DOHH2 (cell line): ENCODE data around the gene TNS1.

Source experiments
- H3F3A ChIP-seq: fragments of 200-600 bp; sonication (generic), shearing (Covaris generic); 2 replicates; pipeline ENCODE4 v1.6.0; 2016; ENCODE audit warnings: antibody characterized with exemption, mild to moderate bottlenecking; ENCODE audit not compliant: control insufficient read depth, insufficient read depth
- H3K27ac ChIP-seq: fragments of 200-600 bp; sonication (generic); 2 replicates; pipeline ENCODE4 v1.5.1; 2014; ENCODE audit warnings: low read depth, mild to moderate bottlenecking, low read length, moderate library complexity
- H3K27me3 ChIP-seq: fragments of 200-600 bp; sonication (generic); 2 replicates; pipeline ENCODE4 v1.6.1; 2014; ENCODE audit warnings: mild to moderate bottlenecking, low read length, mixed read lengths; ENCODE audit not compliant: control insufficient read depth
- H3K36me3 ChIP-seq: fragments of 200-600 bp; sonication (generic); 2 replicates; pipeline ENCODE4 v1.6.1; 2014; ENCODE audit warnings: mild to moderate bottlenecking, low read length, moderate library complexity, mixed read lengths; ENCODE audit not compliant: control insufficient read depth
- H3K4me1 ChIP-seq: fragments of 200-600 bp; sonication (generic); 2 replicates; pipeline ENCODE4 v1.6.1; 2014; ENCODE audit warnings: mild to moderate bottlenecking, low read length, mixed read lengths; ENCODE audit not compliant: control insufficient read depth
- H3K4me2 ChIP-seq: fragments of 200-600 bp; sonication (generic); 2 replicates; pipeline ENCODE4 v1.6.0; 2014; ENCODE audit warnings: mild to moderate bottlenecking, low read length, moderate library complexity
- H3K4me3 ChIP-seq: fragments of 200-600 bp; sonication (generic); 2 replicates; pipeline ENCODE4 v1.5.1; 2014; ENCODE audit warnings: mild to moderate bottlenecking, low read length, mixed read lengths
- H3K79me2 ChIP-seq: fragments of 200-600 bp; sonication (generic); 2 replicates; pipeline ENCODE4 v1.6.1; 2014; ENCODE audit warnings: mild to moderate bottlenecking, low read length, mixed read lengths; ENCODE audit not compliant: control insufficient read depth
- H3K9me2 ChIP-seq: fragments of 200-600 bp; sonication (generic); replicated peaks from 2 replicates; pipeline ENCODE4 v1.6.1; 2014; ENCODE audit warnings: mild to moderate bottlenecking, low read length, mixed read lengths; ENCODE audit not compliant: control insufficient read depth
- H3K9me3 ChIP-seq: fragments of 200-600 bp; sonication (generic); 2 replicates; pipeline ENCODE4 v1.6.1; 2014; ENCODE audit warnings: antibody characterized with exemption, low read length, mixed read lengths; ENCODE audit not compliant: control insufficient read depth, insufficient read depth
- H4K20me1 ChIP-seq: fragments of 200-600 bp; sonication (generic); 2 replicates; pipeline ENCODE4 v1.6.0; 2014; ENCODE audit warnings: low read depth, mild to moderate bottlenecking, antibody characterized with exemption, low read length, moderate library complexity; ENCODE audit not compliant: control insufficient read depth, insufficient read depth
- EZH2phosphoT487 ChIP-seq: fragments of 200-600 bp; sonication (generic); IDR thresholded peaks from 2 replicates; pipeline ENCODE4 v1.6.1; 2017; ENCODE audit warnings: borderline replicate concordance, mild to moderate bottlenecking, antibody characterized with exemption, low read length, moderate library complexity, mixed read lengths
- TF ChIP-seq, protein P1 (sequence below): fragments of 200-600 bp; sonication (generic); IDR thresholded peaks from one replicate; pipeline ENCODE4 v1.5.1; 2014; ENCODE audit warnings: antibody characterized with exemption, mild to moderate bottlenecking, low read depth, low read length; ENCODE audit not compliant: poor library complexity, severe bottlenecking

The TNS1 gene

DNA sequence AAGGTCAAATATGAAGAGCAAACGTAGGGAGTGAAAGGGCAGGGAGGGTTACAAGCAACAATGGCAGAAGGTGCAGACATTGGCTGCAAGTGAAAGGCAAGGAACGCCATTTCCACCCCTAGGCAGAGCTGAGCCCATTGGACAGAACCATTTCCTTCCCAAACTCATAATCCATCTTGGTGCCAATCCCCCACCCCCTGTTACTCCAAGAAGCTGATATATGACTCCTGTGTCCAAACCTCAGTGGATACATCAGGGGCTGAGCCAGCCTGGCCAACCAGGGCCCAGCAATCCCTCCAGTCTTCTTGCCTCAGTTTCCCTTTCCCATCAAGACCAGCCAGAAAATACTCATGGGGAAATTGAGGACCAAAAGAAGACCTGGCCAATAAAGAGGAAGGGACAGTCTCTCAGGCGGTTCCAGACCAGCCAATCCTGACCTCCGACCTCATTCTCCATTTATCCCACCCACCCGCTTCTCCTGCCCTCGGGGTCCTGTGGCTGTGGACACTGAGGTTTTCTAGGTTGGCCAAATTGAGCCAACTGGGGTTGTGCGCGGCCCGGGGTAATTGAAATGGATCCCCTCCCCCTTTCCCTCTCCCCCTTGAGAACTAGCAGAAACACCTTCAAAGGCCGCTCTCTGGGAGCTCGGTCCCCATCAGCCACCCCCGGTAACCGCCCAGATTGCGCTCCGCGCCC, 24.8 kb downstream of the TNS1 start:
- no peaks in the 10 kb centered on the region for H3F3A ChIP-seq
- H3K27ac ChIP-seq: no peak overlapping the region
- peaks cover 3% of the 10 kb centered on the region; the same call in 1 of the 2 replicates for H3K27me3 ChIP-seq
- H3K4me2 ChIP-seq: no peak overlapping the region
- no peaks in the 10 kb centered on the region for H3K4me1 ChIP-seq
- no peaks in the 10 kb centered on the region for H3K9me3 ChIP-seq
- H3K9me2 ChIP-seq: no peaks in the 10 kb centered on the region
- H4K20me1 ChIP-seq: no peaks in the 10 kb centered on the region
- TF ChIP-seq, protein P1, sequence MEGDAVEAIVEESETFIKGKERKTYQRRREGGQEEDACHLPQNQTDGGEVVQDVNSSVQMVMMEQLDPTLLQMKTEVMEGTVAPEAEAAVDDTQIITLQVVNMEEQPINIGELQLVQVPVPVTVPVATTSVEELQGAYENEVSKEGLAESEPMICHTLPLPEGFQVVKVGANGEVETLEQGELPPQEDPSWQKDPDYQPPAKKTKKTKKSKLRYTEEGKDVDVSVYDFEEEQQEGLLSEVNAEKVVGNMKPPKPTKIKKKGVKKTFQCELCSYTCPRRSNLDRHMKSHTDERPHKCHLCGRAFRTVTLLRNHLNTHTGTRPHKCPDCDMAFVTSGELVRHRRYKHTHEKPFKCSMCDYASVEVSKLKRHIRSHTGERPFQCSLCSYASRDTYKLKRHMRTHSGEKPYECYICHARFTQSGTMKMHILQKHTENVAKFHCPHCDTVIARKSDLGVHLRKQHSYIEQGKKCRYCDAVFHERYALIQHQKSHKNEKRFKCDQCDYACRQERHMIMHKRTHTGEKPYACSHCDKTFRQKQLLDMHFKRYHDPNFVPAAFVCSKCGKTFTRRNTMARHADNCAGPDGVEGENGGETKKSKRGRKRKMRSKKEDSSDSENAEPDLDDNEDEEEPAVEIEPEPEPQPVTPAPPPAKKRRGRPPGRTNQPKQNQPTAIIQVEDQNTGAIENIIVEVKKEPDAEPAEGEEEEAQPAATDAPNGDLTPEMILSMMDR: no peak
- TF ChIP-seq EZH2phosphoT487: no peak
- no peaks in the 10 kb centered on the region for H3K79me2 ChIP-seq
- no peak overlapping the region for H3K4me3 ChIP-seq
- no peaks in the 10 kb centered on the region for H3K36me3 ChIP-seq

DNA sequence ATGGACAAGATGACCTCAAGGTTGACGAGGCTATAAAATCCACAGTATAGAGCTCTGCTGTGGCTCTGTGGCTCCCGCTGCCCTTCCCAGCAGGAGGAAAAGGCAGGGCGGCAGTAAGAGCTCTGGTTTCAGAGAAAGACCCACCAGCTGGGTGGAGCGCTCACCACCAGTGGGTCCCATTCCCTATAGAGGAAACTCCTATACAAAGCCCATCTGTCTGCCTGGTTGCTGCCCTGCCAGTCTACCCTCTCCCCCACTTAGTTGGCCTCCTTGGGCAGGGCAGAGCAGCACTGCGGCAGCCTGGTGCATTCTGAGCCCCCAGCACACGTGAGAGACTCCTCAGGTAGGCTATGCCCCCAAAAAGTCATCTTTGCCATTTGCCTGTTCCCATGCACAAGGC, 26.5 kb downstream of the TNS1 start:
- Histone ChIP-seq H3F3A (no peaks in the 10 kb centered on the region), H4K20me1 (no peaks in the 10 kb centered on the region), H3K27me3 (peaks cover 3% of the 10 kb centered on the region; the same call in 1 of the 2 replicates), H3K4me1 (no peaks in the 10 kb centered on the region), H3K79me2 (no peaks in the 10 kb centered on the region), H3K4me2 (no peak overlapping the region), H3K27ac (no peak overlapping the region), H3K4me3 (no peak overlapping the region), H3K36me3 (no peaks in the 10 kb centered on the region), H3K9me2 (no peaks in the 10 kb centered on the region), H3K9me3 (no peaks in the 10 kb centered on the region)
- TF ChIP-seq EZH2phosphoT487: no peak
- TF ChIP-seq, protein P1: no peak

DNA sequence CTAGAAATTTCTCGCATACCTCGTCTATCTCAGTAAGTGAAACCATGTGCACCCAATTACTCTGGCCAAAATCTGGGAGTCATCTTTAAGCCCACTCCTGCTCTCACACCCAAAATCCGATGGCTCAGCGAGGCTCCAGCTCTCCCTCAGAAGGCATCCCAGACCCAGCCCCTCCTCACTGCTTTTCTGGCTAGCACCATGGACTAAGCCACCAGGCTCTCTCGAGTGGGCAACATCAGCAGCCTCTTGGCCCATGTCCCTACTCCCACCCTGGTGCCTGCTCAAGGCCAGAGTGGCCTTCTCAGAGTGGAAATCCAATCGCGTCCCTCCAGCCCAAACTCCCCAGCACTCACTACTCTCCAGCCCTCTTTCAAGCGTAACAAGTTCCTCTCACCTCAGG, 27.2 kb downstream of the TNS1 start:
- no peaks in the 10 kb centered on the region for H3K36me3 ChIP-seq
- H3K4me3 ChIP-seq: no peak overlapping the region
- no peaks in the 10 kb centered on the region for H3K9me2 ChIP-seq
- H3K27ac ChIP-seq: no peak overlapping the region
- no peaks in the 10 kb centered on the region for H3F3A ChIP-seq
- no peaks in the 10 kb centered on the region for H3K9me3 ChIP-seq
- peaks cover 3% of the 10 kb centered on the region; the same call in 1 of the 2 replicates for H3K27me3 ChIP-seq
- no peaks in the 10 kb centered on the region for H4K20me1 ChIP-seq
- no peak overlapping the region for H3K4me2 ChIP-seq
- no peak for TF ChIP-seq EZH2phosphoT487
- TF ChIP-seq, protein P1: no peak
- H3K4me1 ChIP-seq: no peaks in the 10 kb centered on the region
- no peaks in the 10 kb centered on the region for H3K79me2 ChIP-seq
